H1 (cell line): ENCODE data around the gene ANKH. TPM values are rescaled to one million over a fixed set of nuclear protein-coding genes. Genes with fewer than 3 reads are reported as not detected.

Source experiments
- RXRA ChIP-seq: IDR thresholded peaks from 2 replicates; pipeline ENCODE4 v1.6.1; 2011; ENCODE audit warnings: low read depth, mild to moderate bottlenecking, low read length, moderate library complexity; ENCODE audit not compliant: insufficient read depth
- SUZ12 ChIP-seq: fragments of 200-600 bp; sonication (generic); IDR thresholded peaks from 2 replicates; pipeline ENCODE4 v1.6.1; 2012; ENCODE audit warnings: mild to moderate bottlenecking, inconsistent platforms, low read length, moderate library complexity, mixed read lengths
- polyA plus RNA-seq, 7 experiments: library from polyadenylated mRNA; depleted of rRNA in 3 of 7; stranded (reverse) in 5 of 7; unstranded in 2 of 7; fragments of >200 nt in 5 of 7; fragments of 200-250 nt in 2 of 7; gene quantifications; 1 replicate in 5 of 7; 2 replicates in 1 of 7; 4 replicates in 1 of 7; pipeline versions ENCODE4 v1.2.1 to v1.2.3, GENCODE V29; 2011 to 2013; ENCODE audit warnings: missing spikeins in 2 of 7, mixed read lengths in 2 of 7
- total RNA-seq: library from RNA; stranded (reverse); fragmentation: NEBNext Ultra II Directional; extraction: Animal tissue kit (Norgen Biotek cat#: 25700); gene quantifications from 2 replicates; pipeline ENCODE4 v1.2.1, GENCODE V29; 2021
- TF ChIP-seq, protein P1 (sequence below): fragments of 300-600 bp; sonication (generic); IDR thresholded peaks from 2 replicates; pipeline ENCODE4 v1.7.1; 2012; ENCODE audit warnings: low read length, moderate library complexity, mild to moderate bottlenecking, inconsistent platforms; ENCODE audit not compliant: insufficient replicate concordance
- TF ChIP-seq, protein P2 (sequence below): IDR thresholded peaks from 2 replicates; pipeline ENCODE4 v1.6.1; 2012; ENCODE audit warnings: inconsistent platforms

Gene ANKH
- total and polyA plus RNA-seq, 2 of the 8 experiments (the other 6 are each of a cell fraction or from before 2014, with no cell fraction given) = 5.3 to 13.0 TPM

DNA sequence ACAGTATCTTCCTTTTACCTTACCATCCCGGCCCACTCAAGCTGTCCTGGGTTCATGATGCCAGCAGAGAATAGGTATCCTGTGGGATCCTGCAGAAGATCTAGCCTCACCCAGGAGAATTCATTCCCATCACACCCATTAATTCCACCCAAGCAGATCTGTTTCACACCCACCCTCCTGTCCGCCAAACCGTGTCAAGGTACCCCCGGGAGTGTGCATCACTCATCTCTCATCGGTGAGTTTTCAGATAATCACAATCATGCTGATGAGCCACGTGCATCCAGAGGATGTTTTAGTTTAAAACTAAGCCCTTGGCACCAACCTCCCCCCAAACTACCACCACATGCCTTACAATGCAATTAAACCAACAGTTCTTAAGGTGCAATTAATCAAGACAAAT lies 18.8 kb downstream of the ANKH start (continued):
- TF ChIP-seq, protein P1, sequence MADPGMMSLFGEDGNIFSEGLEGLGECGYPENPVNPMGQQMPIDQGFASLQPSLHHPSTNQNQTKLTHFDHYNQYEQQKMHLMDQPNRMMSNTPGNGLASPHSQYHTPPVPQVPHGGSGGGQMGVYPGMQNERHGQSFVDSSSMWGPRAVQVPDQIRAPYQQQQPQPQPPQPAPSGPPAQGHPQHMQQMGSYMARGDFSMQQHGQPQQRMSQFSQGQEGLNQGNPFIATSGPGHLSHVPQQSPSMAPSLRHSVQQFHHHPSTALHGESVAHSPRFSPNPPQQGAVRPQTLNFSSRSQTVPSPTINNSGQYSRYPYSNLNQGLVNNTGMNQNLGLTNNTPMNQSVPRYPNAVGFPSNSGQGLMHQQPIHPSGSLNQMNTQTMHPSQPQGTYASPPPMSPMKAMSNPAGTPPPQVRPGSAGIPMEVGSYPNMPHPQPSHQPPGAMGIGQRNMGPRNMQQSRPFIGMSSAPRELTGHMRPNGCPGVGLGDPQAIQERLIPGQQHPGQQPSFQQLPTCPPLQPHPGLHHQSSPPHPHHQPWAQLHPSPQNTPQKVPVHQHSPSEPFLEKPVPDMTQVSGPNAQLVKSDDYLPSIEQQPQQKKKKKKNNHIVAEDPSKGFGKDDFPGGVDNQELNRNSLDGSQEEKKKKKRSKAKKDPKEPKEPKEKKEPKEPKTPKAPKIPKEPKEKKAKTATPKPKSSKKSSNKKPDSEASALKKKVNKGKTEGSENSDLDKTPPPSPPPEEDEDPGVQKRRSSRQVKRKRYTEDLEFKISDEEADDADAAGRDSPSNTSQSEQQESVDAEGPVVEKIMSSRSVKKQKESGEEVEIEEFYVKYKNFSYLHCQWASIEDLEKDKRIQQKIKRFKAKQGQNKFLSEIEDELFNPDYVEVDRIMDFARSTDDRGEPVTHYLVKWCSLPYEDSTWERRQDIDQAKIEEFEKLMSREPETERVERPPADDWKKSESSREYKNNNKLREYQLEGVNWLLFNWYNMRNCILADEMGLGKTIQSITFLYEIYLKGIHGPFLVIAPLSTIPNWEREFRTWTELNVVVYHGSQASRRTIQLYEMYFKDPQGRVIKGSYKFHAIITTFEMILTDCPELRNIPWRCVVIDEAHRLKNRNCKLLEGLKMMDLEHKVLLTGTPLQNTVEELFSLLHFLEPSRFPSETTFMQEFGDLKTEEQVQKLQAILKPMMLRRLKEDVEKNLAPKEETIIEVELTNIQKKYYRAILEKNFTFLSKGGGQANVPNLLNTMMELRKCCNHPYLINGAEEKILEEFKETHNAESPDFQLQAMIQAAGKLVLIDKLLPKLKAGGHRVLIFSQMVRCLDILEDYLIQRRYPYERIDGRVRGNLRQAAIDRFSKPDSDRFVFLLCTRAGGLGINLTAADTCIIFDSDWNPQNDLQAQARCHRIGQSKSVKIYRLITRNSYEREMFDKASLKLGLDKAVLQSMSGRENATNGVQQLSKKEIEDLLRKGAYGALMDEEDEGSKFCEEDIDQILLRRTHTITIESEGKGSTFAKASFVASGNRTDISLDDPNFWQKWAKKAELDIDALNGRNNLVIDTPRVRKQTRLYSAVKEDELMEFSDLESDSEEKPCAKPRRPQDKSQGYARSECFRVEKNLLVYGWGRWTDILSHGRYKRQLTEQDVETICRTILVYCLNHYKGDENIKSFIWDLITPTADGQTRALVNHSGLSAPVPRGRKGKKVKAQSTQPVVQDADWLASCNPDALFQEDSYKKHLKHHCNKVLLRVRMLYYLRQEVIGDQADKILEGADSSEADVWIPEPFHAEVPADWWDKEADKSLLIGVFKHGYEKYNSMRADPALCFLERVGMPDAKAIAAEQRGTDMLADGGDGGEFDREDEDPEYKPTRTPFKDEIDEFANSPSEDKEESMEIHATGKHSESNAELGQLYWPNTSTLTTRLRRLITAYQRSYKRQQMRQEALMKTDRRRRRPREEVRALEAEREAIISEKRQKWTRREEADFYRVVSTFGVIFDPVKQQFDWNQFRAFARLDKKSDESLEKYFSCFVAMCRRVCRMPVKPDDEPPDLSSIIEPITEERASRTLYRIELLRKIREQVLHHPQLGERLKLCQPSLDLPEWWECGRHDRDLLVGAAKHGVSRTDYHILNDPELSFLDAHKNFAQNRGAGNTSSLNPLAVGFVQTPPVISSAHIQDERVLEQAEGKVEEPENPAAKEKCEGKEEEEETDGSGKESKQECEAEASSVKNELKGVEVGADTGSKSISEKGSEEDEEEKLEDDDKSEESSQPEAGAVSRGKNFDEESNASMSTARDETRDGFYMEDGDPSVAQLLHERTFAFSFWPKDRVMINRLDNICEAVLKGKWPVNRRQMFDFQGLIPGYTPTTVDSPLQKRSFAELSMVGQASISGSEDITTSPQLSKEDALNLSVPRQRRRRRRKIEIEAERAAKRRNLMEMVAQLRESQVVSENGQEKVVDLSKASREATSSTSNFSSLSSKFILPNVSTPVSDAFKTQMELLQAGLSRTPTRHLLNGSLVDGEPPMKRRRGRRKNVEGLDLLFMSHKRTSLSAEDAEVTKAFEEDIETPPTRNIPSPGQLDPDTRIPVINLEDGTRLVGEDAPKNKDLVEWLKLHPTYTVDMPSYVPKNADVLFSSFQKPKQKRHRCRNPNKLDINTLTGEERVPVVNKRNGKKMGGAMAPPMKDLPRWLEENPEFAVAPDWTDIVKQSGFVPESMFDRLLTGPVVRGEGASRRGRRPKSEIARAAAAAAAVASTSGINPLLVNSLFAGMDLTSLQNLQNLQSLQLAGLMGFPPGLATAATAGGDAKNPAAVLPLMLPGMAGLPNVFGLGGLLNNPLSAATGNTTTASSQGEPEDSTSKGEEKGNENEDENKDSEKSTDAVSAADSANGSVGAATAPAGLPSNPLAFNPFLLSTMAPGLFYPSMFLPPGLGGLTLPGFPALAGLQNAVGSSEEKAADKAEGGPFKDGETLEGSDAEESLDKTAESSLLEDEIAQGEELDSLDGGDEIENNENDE = no peak
- TF ChIP-seq SUZ12 (no peak), RXRA (no peak)
- TF ChIP-seq, protein P2, sequence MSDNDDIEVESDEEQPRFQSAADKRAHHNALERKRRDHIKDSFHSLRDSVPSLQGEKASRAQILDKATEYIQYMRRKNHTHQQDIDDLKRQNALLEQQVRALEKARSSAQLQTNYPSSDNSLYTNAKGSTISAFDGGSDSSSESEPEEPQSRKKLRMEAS = no peak
- TF ChIP-seq, all 59 proteins: peak for 0
